Keratinocyte (primary cell): ENCODE data around the gene MUL1.

ENCODE experiments used
- CTCF ChIP-seq, 3 experiments: IDR thresholded peaks in 1 of 3; conservative IDR thresholded peaks in 1 of 3; optimal IDR thresholded peaks in 1 of 3; 2 replicates in 2 of 3; 3 replicates in 1 of 3; pipeline versions ENCODE3 to v1.5.1; 2011; ENCODE audit warnings: low read length in 3 of 3, mild to moderate bottlenecking in 3 of 3, moderate library complexity in 2 of 3, control low read depth in 1 of 3, inconsistent platforms in 1 of 3; ENCODE audit not compliant: insufficient read depth in 2 of 3; ENCODE audit errors: extremely low read depth in 1 of 3
- EZH2 ChIP-seq: IDR thresholded peaks from one replicate; pipeline ENCODE4 v1.6.1; 2012; ENCODE audit warnings: inconsistent platforms, mild to moderate bottlenecking, low read length, moderate library complexity

GRCh38 chr1:20484519-20485462 is 23.2 kb downstream of the MUL1 start:
- TF ChIP-seq CTCF (optimal IDR thresholded peaks at IDR 0.05 in 1 of 3, IDR thresholded peaks at IDR 0.05 in 1 of 3, conservative IDR thresholded peaks at IDR 0.05 in 1 of 3; ENCODE audit: extremely low read depth in 1 of 3, insufficient read depth in 2 of 3, low read length in 3 of 3) (no peak), EZH2 (no peak)
